SH-SY5Y (cell line): ENCODE data around the gene RAB15.

Source experiments
- GATA2 ChIP-seq: IDR thresholded peaks from 2 replicates; pipeline ENCODE4 v1.6.1; 2011; ENCODE audit warnings: mild to moderate bottlenecking, low read depth, low read length
- GATA3 ChIP-seq: IDR thresholded peaks from 2 replicates; pipeline ENCODE4 v1.6.1; 2011; ENCODE audit warnings: low read depth, mild to moderate bottlenecking, low read length, moderate library complexity

- 0 out of 2 replicates have a peak, but pooled peaks have one; percentile 12 for TF ChIP-seq GATA2
- no peak for TF ChIP-seq GATA3
These were observed 18.5 kb downstream of the RAB15 start for GRCh38 chr14:64953661-64954060.
